Fibroblast of lung (primary cell): ENCODE data around the gene KMT2D.

Experiments
- CTCF ChIP-seq, 2 donors: IDR thresholded peaks in 1 of 2; conservative IDR thresholded peaks in 1 of 2; 1 replicate in 1 of 2; 2 replicates in 1 of 2; pipeline ENCODE4 v1.5.1; 2011 to 2012; ENCODE audit warnings: low read length in 2 of 2, control low read depth in 1 of 2, inconsistent platforms in 1 of 2, low read depth in 1 of 2, mild to moderate bottlenecking in 1 of 2
- EZH2 ChIP-seq: IDR thresholded peaks from 2 replicates; pipeline ENCODE4 v1.5.1; 2012; ENCODE audit warnings: low read length, control low read depth, mild to moderate bottlenecking; ENCODE audit errors: missing control alignments

- TF ChIP-seq CTCF (conservative IDR thresholded peaks at IDR 0.05 in 1 of 2, IDR thresholded peaks at IDR 0.05 in 1 of 2; ENCODE audit: low read depth in 1 of 2, low read length in 2 of 2) (peak; percentile 56 to 69), EZH2 (no peak)
These were observed 16.7 kb downstream of the KMT2D start for GRCh38 chr12:49043856-49044258.
